Stimulated activated CD8-positive, alpha-beta memory T cell treated with anti-CD3 and anti-CD28 coated beads, Interleukin-12 subunit alpha, Interleukin-12 subunit beta, amount 100 ng/mL, for 4 hours (primary cell): ENCODE data around the gene TGM2.
"Not testable (repeated sequence)": the region's sequence is repeated elsewhere in the genome, so short reads cannot be mapped to it uniquely, and the experiment has no call there.

Source experiments
- DNase-seq: peaks from one replicate; pipeline ENCODE4 v3.0.0-alpha.2; 2020; ENCODE audit warnings: low read depth

TGM2 gene

DNA sequence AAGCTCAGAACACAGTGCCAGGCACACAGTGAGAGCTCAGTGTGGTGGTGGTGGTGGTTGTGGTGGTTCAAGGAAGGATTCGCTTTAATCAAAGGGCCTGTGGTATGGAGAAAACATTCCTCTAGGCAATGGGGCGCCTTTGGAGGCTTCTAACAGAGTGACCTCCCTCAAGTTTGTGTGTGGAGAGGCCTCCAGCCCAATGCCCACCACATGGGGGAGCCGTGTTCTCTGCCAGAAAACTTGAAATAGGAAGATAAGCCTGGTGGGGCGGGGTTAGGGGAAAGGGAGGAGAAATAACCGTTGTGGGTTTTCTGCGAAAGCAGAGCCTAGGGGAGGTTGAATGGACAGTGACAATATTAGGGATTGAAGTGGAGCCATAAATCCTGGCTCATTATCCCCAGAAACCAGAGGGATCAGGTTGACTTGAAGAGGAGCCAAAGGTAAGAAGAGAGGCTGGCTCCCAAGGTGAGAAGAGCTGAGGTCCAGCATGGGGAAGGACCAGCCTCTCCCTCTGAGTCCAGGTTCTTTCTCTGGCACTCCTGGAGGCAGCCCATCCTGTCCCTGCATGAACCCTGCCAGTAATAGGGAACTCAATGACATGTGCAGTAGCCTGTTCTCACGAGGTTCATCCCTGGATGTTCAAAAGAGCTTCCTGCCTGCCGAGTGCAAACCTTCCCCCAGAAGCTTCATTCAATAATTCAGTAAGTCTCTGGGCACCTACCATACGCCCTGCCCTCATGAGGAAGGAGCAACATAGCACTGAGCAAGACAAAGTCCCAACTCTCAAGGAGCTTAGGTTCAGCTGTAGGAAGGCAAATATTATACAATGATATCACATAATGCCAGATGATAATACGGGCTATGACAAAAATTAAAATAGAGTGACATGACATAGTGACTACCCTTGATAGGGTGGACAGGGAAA lies 51.4 kb downstream of the TGM2 start:
- no peak for DNase-seq

DNA sequence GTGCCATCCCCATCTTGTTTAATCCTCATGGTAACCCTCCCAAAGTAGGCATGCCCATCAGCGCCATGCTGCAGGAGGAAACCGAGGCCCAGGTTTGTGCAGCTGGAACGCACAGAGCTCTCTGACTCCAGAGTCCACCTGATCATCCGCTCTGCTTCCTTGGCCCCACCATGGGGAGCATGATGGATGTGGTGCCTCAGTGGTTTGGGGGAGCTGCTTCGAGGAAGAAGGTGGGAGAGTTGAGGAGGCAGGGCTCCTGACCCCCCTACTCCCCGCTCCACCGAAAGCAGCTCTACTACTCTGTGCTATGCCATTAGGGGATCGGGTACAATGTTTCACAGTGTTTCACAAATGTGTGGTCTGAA lies 52.2 kb downstream of the TGM2 start:
- no peak for DNase-seq

GRCh38 chr20:38112261-38112929 lies 52.7 kb downstream of the TGM2 start:
- no peak for DNase-seq

DNA sequence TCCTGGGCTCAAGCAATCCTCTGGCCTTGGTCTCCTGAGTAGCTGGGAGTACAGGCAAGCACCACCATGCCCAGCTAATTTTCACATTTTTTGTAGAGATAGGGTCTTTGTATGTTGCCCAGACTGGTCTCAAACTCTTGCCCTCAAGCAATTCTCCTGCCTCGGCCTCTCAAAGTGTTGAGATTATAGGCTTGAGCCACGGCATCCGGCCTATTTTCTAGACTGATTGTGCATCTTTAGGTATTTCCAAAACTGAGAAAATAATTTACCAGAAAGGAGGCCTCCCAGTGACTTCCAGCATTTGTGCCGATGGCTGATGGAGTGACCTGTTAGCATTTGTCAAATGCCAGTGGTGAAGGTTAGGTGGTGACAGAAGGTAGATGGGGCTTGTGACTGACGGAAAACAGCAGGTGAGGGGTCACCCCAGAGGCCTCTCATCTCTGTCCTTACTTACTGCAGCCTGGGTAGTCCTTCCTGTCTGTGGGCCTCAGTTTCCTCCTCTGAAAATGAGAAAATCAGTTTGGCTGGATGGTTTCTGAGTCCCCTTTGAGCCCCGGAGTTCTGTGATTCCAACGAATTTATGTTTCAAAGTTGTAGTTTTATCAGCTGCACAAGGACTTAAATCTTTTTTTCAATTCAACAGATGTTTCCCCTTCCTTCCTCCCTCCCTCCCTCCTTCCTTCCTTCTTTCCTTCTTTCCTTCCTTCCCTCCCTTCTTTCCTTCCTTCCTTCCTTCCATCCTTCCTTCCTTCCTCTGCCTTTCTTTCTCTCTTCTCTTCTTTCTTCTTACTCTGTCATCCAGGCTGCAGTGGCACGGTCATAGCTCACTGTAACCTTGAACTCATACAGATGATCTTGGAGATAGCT lies 53.5 kb downstream of the TGM2 start:
- no peak for DNase-seq

GRCh38 chr20:38110525-38111178 lies 54.4 kb downstream of the TGM2 start:
- DNase-seq: no peak

GRCh38 chr20:38109591-38110524 lies 55.2 kb downstream of the TGM2 start:
- DNase-seq: no peak

DNA sequence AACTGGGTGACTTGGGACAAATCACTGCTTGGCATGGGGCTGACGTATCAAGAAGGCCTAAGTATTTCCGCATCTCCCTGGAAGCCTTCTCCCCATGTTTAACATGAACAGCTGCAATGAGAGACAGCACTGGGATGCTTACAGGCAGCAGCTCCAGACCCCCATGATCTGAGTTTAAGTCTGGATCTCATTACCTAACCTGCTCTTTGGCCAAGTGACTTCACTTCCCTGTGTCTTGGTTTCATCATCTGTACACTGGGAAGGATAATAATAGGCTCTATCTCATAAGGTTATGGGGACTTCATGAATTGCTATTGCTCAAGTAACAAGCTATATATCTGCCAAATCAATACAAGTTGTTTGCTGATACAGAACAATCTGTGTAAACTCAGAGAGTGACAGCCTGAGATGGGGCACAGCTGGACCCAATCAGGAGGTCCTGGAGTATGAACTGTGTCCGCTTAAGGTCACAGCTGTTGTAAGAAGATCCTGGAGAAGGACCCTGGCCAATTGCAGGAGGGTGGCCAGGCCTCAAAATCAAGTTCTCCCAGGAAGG lies 56.0 kb downstream of the TGM2 start:
- no peak for DNase-seq

DNA sequence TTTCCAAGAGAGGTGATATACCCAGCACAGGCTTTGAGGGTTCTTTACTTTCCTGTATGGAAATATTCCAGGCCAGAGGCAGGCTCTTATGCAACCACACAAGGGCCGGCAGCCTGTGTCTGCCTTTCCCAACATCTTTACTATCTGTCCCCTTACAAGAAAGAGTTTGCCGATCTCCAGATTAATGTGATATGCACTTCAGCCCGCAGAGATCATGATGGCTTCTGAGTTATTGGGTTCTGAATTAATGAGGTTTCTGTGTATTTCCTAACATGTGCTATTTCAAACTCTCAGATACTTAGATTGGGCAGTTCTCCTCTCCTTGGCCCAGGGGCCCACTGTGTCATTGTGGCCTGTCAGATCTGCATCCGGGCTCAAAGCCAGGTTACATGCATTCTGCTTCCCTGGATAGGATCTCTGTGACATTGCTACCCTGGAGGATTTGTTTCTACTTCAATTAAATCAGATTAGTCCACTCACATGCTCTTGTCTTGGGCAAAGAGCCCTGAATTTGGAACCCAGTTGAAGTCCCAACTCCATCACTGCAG lies 56.6 kb downstream of the TGM2 start:
- no peak for DNase-seq

DNA sequence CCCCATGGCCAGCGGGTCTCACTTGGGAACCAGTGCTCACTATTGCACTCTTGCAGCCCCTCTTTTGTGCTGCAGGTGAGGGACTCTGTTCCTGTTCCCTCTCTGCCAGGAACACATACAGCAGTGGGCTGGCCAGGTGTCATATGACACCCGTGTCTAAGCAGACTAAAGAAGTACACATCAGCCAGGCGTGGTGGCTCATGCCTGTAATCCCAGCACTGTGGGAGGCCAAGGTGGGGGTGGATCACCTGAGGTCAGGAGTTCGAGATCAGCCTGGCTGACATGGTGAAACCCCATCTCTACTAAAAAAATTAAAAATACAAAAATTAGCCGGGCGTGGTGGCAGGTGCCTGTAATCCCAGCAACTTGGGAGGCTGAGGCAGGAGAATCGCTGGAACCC lies 57.2 kb downstream of the TGM2 start:
- not testable (repeated sequence) for DNase-seq

GRCh38 chr20:38107386-38107785 lies 57.7 kb downstream of the TGM2 start:
- not testable (repeated sequence) for DNase-seq

- DNase-seq: no peak
These were observed 58.6 kb downstream of the TGM2 start for GRCh38 chr20:38106461-38106860.

- no peak for DNase-seq
These were observed 60.8 kb downstream of the TGM2 start for GRCh38 chr20:38104285-38104684.

DNA sequence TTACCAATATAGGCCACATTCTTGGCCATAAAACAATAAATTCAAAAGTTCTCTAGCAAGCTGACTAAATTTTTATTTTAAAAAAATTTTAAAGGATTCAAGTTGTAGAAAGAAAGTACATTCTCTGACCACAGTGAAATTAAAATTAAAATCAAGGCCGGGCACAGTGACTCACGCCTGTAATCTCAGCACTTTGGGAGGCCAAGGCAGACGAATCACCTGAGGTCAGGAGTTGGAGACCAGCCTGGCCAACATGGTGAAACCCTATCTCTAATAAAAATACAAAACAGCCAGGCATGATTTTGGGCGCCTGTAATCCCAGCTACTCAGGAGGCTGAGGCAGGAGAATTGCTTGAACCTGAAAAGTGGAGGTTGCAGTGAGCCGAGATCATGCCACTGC lies 62.9 kb downstream of the TGM2 start:
- not testable (repeated sequence) for DNase-seq

DNA sequence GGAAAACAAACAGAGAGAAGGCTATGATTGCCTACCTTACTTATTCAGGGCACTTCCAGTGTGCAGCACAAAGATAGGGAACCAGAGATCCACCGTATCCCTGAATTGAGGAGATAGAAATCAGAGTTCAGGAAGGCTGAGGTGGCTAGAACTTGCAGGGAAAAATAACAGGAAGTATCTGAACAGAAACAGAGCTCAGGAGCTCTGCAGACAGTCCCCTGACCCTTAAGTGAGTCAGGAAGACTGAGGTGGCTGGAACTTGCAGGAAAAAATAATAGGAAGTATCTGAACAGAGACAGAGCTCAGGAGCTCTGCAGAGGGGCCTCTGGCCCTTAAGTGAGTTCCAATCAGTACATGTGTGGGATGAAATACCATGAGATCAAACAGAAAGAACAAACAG lies 66.1 kb downstream of the TGM2 start:
- no peak for DNase-seq

- DNase-seq: no peak
These were observed 69.9 kb downstream of the TGM2 start for GRCh38 chr20:38095017-38095686.

- no peak for DNase-seq
These were observed 70.6 kb downstream of the TGM2 start for GRCh38 chr20:38094373-38094891.

DNA sequence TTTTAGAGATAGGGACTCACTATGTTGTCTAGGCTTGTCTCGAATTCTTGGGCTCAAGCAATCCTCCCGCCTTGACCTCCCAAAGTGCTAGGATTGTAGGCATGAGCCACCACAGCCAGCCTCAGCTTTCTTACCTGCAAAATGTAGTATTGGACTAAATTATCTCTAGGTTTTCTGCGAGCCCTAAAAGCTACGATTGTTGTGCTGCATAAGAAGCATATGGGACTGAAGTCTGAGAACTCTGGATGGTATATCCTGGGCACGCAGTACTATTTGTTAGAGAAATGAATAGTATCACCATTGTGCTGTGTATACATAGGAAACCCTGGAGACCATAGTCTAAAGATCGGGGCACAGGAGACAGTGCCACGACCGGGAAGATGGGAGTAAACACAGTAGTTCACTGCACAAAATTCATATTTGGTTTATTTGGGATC lies 71.4 kb downstream of the TGM2 start:
- no peak for DNase-seq

- DNase-seq: no peak
These were observed 72.2 kb downstream of the TGM2 start for GRCh38 chr20:38092915-38093314.

DNA sequence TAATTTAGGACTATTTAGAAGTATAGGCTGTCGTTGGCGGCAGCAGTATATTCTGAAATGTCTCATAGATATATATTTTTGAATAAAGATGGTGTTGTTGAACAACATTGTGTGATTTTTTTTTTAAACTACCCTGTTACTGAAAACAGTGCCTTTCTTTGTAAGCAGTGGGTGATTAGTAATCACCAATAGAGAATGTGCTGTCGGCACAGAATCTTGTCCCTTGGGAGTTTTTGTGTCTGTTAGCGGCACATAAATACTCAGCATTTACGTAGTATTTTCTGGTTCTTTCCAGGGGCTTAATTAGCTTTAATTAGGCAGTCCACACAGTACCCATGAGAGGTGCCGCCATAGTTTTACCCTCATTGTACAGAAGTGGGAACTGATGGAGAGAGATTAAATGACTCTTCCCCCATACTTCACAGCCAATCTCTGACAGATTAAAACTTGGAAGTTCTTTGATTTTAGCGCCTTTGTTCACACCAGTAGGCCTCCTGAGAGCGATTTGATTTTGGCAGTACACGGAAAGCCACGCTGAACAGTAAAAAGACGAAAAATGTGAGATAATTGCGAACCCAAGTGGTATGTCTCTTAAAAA lies 72.7 kb downstream of the TGM2 start:
- no peak for DNase-seq
